OCI-M2 (cell line): Measurements from ENCODE around the gene ITGA2B.
"Not testable (repeated sequence)": the region's sequence is repeated elsewhere in the genome, so short reads cannot be mapped to it uniquely, and the experiment has no call there.

Experiments
- DNase-seq: peaks from one replicate; lab custom pipeline; 2025; ENCODE audit not compliant: unreplicated experiment; lab: John Stamatoyannopoulos, UW

ITGA2B gene

GRCh38 chr17:44369414-44370023 is 19.9 kb downstream of the ITGA2B start:
- not testable (repeated sequence) for DNase-seq

- not testable (repeated sequence) for DNase-seq
Observed at GRCh38 chr17:44368391-44369243, 20.8 kb downstream of the ITGA2B start.

GRCh38 chr17:44367231-44367979 is 22.0 kb downstream of the ITGA2B start:
- no peak for DNase-seq

- DNase-seq = not testable (repeated sequence)
Observed at GRCh38 chr17:44365051-44365450, 24.4 kb downstream of the ITGA2B start.

GRCh38 chr17:44363613-44364159 is 25.8 kb downstream of the ITGA2B start, which contains the start of gene FAM171A2:
TSS of gene FAM171A2 (minus strand) at chr17:44363853. CDS start at chr17:44363714, 139 bp downstream.
- DNase-seq = no peak

- DNase-seq = no peak
Observed at GRCh38 chr17:44362949-44363612, 26.4 kb downstream of the ITGA2B start.

GRCh38 chr17:44362459-44362948 is 26.9 kb downstream of the ITGA2B start:
- DNase-seq = no peak

- no peak for DNase-seq
Observed at GRCh38 chr17:44361292-44362260, 27.9 kb downstream of the ITGA2B start.

GRCh38 chr17:44360826-44361225 is 28.6 kb downstream of the ITGA2B start:
- DNase-seq = no peak

GRCh38 chr17:44360144-44360533 is 29.3 kb downstream of the ITGA2B start:
- DNase-seq = no peak

GRCh38 chr17:44359458-44360143 is 29.8 kb downstream of the ITGA2B start:
- no peak for DNase-seq

- no peak for DNase-seq
Observed at GRCh38 chr17:44359006-44359405, 30.4 kb downstream of the ITGA2B start.

- no peak for DNase-seq
Observed at GRCh38 chr17:44358066-44358465, 31.4 kb downstream of the ITGA2B start.

- no peak for DNase-seq
Observed at GRCh38 chr17:44356241-44356640, 33.2 kb downstream of the ITGA2B start.

GRCh38 chr17:44355642-44356099 is 33.8 kb downstream of the ITGA2B start:
- DNase-seq = no peak

- DNase-seq = no peak
Observed at GRCh38 chr17:44354582-44355561, 34.6 kb downstream of the ITGA2B start.

- no peak for DNase-seq
Observed at GRCh38 chr17:44353672-44354331, 35.6 kb downstream of the ITGA2B start.
